GM10847 (cell line): Measurements from ENCODE around the gene TBC1D16.

ENCODE experiments used
- POLR2A ChIP-seq: IDR thresholded peaks from 2 replicates; pipeline ENCODE4 v1.6.1; 2011; ENCODE audit not compliant: insufficient read length; ENCODE audit errors: extremely low read depth

Gene TBC1D16

DNA sequence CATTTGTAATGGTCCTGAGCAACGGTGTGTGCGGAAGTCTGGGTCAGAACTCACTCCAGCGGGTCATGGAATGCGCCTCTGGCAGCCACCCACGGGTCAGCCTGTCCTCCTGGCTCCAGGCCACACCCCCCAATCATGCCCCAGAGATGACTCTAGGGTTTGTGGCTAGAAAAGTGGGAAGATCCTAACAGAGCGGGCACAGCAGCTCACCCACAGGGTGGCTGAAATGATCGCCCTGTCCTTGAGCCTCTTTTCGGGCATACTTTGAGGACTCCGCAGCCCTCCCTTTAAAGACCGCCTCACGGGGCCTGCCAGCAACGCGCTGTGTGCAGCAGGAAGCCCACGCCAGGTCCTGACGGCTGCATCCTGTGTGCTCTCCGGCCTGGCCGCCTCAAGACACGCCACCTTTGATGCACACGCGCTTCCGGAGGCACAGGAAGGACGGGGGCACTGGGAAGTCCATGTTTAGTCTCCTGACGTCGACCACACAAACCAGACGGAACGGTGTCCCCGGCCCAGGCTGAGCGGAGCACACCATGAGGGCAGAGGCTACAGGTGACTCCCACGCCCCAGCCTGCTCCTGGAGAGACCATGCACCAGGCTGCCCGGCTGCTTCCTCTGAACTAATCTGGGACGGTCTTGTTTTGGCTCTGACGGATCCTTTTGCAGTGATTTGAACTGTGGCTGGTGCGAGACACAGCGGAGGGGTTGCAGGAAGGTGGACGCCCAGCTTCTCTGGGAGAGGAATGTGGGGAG, 92.9 kb downstream of the TBC1D16 start:
- no peak for TF ChIP-seq POLR2A

- TF ChIP-seq POLR2A, result no peak
Measured at GRCh38 chr17:79942011-79942405, 93.7 kb downstream of the TBC1D16 start.

- TF ChIP-seq POLR2A, result no peak
Measured at GRCh38 chr17:79941088-79942010, 94.3 kb downstream of the TBC1D16 start.

DNA sequence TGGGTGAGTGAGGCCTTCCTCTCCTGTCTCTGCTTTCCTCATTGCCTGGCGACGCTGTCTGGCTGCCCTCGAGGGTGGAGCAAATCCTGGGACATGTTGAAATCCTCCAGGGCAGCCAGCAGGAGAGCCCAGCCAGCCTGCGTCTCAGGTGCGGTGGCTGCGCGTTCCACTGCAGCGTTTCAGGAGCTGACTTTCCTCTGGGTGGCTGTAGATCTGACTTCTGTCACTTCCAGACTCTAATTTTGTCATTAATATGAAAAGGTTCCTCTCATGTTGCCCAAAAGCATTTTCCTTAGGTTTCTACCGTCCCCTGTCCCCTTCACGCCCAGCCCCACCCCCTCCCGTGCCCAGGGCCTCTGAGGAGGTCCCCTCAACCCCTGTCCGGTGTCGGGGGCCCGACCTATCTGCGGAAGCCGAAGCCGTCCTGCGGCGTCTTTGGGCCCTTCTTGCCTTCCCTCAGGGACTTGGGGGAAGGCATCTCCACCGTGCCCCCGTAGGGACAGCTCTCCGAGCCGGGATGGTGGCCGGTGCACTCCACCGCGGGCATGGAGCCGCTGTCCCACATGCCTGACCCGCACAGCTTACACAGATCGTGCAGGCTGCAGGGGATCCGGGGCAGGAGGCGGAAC, 95.1 kb downstream of the TBC1D16 start:
- TF ChIP-seq POLR2A, result no peak

DNA sequence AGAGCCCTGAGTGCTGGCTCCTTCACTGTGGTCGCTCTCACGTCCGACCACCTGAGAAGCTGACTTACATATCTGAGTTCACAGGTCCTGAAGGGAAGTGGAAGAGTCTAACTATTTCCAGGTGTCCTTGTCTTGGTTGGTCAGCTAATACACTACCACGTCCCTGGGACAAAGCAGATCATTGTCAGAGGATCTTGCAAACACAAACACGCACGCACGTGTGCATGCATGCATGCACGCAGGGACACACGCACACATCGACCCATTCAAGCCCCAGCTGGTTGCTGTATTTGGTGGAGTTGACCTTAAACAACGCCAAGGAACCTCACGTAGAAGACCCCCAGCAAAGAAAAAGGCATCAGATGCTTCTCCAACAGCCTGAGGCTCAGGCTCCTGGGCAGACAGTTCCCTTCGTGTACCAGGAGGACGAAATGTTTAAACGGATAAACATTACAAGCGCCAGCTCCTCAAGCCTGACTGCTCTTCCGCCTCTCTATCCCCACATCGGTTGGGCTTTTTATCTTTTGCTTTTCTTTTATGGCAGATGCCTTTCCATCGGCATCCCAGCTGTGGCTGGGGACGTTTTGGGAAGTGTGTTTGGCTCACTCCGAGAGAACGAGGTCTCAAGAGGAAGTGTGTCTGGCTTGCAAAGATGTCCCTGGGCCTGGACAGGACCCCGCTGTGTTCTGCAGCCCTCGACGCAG, 95.8 kb downstream of the TBC1D16 start:
- TF ChIP-seq POLR2A, result no peak

DNA sequence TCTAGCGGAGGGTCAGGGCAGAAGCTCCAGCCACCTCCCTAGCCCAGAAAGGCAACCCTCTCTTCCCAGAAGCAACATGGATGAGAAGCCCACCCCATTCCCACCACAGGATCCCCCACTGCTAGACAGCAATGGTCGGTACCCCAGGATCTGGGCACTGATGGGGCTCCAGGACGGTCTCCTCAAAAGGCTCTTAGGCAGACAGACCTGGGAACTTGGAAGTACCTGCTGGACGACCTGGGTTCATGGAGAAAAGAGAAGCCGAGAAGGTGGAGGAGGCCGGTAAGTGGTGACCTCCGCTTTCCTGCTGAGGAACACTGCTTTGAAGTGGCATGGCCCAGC, 96.6 kb downstream of the TBC1D16 start:
- TF ChIP-seq POLR2A, result no peak

DNA sequence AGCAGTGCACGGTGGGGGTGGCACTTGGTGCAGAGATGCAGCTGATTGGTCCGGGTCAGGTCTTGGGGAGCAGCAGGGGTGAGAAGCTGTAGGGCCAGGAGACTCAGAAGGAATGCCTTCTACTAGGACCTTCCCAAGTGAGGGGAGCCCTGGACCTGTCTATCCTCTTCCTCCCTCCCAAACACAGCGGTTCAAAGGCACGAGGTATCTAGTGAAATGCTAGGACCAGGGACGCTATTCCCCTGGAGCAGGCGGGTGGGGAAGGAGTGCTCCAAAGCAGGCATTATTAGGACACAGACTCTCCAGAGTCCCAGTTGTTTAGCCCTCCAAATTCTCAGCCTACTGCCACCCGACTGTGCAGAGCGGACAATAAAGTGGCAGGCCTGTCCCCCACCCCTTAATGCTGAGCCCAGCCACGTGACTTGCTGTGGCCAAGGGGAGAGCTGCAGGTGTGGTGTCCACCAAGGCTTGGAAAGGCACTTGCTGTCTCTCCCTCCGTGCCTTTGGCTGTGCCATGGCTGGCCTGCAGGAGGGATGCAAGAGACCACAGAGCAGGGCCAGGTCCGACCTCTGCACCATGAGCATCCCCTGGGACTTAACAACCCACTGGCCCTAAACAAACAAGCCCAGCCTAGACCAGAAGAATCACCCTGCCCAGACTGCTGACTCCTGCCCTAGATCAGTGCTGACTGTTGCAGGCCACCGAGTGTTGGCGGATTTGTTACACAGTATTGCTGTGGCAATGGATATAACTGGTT, 97.2 kb downstream of the TBC1D16 start:
- TF ChIP-seq POLR2A, result no peak

DNA sequence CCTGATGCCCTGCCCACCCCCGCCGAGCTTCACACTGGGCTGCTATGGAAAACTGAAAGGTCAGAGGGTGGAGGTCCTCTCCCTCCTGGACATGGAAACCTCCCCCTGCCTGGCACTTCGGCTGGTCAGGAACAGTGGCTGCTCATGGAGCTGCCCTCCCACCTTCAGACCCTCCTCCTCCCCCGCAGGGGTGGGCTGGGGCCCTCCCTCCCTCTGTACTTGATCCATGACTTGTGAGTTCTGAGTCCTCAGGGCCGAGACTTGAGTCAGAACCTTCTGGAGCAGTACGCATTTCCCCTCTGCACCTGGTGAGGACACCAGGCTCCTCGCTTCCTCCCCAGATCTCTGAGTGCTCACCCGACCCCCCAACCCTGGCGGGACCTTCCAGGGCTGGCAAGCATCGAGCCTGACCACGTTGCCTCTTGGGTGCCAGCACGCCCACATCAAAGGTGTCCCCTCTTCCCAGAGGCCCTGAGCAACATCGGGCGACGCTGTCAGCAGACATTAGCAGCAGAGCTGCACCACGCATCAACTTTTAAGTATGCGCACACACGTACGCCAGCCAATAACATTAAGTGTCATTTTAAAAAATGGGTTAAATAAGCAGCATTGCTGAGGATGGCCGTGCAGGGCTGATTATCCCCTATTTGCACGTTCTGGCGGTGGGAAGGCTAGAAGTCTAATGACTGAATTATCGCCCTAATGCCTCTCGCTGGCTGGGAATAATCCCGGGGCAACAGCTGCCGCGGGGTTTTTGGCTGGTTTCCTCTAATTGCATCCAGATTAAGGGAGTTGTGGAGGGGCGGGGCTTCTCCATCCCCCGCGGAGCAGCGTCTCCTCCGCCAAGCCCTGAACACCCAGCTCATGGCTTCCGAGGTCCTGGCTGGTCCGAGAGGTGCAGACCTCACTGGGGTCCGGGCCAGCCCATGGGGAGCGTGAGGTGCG, 98.0 kb downstream of the TBC1D16 start:
- TF ChIP-seq POLR2A, result no peak

GRCh38 chr17:79936641-79937381, 98.9 kb downstream of the TBC1D16 start:
- TF ChIP-seq POLR2A, result no peak

DNA sequence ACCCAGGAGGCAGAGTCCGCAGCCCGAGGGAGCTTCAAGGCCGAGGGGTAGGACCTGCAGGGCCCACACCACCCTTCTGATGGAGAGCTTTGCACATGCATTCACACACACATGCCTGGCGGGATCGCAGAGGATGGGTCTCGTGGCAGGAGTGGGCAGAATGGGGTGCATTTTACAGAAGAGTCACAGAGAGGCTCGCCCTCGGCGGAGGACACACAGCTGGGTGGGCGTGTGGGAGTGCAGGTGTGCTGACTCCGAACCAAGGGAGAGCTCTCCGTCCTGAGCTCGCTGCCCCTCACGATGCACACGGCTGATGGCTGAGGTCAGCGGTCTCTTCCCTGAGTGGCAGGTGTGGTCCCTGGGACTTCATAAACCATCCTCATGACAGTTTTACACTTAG, 99.6 kb downstream of the TBC1D16 start:
- TF ChIP-seq POLR2A, result no peak

- TF ChIP-seq POLR2A, result no peak
Measured at GRCh38 chr17:79935197-79935885, 100.3 kb downstream of the TBC1D16 start.

GRCh38 chr17:79934653-79934970, 101.1 kb downstream of the TBC1D16 start:
- TF ChIP-seq POLR2A, result no peak
